ENCODE measurements around the gene MATCAP1.

DNA sequence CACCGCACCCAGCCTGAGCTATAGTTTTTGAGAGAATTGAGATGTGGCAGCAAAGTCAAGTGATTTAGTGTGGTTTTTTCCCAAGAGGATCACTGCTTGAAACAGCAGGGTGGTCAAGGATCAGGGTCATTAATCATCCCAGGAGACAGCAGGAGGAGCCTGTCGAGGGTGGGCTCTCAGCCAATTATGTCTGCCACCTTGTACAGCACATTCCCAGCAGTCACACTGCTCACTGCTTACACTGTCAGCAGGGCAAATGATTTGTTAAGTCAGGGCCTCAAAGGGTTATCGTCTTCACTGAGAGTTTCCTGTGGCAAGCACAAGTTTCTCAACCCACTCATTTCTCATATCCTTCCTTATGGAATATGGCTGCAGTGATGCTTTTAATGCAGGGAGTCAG lies 46.2 kb downstream of the MATCAP1 start:
- TF ChIP-seq, protein P1, sequence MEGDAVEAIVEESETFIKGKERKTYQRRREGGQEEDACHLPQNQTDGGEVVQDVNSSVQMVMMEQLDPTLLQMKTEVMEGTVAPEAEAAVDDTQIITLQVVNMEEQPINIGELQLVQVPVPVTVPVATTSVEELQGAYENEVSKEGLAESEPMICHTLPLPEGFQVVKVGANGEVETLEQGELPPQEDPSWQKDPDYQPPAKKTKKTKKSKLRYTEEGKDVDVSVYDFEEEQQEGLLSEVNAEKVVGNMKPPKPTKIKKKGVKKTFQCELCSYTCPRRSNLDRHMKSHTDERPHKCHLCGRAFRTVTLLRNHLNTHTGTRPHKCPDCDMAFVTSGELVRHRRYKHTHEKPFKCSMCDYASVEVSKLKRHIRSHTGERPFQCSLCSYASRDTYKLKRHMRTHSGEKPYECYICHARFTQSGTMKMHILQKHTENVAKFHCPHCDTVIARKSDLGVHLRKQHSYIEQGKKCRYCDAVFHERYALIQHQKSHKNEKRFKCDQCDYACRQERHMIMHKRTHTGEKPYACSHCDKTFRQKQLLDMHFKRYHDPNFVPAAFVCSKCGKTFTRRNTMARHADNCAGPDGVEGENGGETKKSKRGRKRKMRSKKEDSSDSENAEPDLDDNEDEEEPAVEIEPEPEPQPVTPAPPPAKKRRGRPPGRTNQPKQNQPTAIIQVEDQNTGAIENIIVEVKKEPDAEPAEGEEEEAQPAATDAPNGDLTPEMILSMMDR (conservative IDR thresholded peaks at IDR 0.05 in 1 of 2, IDR thresholded peaks at IDR 0.05 in 1 of 2; ENCODE audit: extremely low read depth in 1 of 2, insufficient read depth in 1 of 2, low read depth in 1 of 2, low read length in 2 of 2), result no peak
- no peak for TF ChIP-seq EZH2 (IDR thresholded peaks at IDR 0.05; ENCODE audit: borderline replicate concordance, low read length)

All from mammary epithelial cell (primary cell).